Hematopoietic multipotent progenitor cell treated with erythropoietin and hydrocortisone succinate and interleukin-3 and kit ligand, for 4 days (in vitro differentiated cells): ENCODE measurements around the gene FOXR1.
"Not testable (repeated sequence)": the region's sequence is repeated elsewhere in the genome, so short reads cannot be mapped to it uniquely, and the experiment has no call there.

Experiments
- DNase-seq: peaks from one replicate; pipeline ENCODE4 v3.0.0-alpha.2; 2015

The FOXR1 gene

DNA sequence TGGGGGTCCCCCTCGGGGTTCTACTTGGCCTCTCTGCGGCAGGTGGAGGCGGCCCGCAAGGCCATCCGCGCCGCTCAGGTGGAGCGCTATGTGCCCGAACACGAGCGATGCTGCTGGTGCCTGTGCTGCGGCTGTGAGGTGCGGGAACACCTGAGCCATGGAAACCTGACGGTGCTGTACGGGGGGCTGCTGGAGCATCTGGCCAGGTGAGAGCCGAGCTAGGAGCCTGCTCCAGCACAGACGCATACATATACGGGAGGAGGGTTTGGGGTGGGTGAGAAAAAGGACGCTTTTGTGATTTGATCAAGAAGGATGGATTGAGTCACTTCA, 26.8 kb downstream of the FOXR1 start:
- no peak for DNase-seq

DNA sequence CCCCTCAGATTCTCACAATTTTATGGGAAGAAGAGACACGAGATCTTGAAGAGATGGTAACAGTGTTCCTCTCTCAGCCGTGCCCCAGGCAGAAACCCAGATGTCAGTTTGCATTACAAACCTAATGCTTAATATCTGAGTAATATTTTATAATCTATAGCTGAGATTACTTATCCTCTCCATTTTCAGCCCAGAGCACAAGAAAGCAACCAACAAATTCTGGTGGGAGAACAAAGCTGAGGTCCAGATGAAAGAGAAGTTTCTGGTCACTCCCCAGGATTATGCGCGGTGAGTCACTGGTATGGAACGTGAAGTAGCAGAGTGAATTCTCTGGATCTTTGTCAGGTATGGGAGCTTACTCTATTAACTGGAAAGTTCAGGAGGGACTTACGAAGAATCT, 27.3 kb downstream of the FOXR1 start:
- no peak for DNase-seq

- no peak for DNase-seq
Observed at GRCh38 chr11:119000906-119001305, 29.3 kb downstream of the FOXR1 start.

- DNase-seq: no peak
Observed at GRCh38 chr11:119006656-119007055, 35.1 kb downstream of the FOXR1 start.

DNA sequence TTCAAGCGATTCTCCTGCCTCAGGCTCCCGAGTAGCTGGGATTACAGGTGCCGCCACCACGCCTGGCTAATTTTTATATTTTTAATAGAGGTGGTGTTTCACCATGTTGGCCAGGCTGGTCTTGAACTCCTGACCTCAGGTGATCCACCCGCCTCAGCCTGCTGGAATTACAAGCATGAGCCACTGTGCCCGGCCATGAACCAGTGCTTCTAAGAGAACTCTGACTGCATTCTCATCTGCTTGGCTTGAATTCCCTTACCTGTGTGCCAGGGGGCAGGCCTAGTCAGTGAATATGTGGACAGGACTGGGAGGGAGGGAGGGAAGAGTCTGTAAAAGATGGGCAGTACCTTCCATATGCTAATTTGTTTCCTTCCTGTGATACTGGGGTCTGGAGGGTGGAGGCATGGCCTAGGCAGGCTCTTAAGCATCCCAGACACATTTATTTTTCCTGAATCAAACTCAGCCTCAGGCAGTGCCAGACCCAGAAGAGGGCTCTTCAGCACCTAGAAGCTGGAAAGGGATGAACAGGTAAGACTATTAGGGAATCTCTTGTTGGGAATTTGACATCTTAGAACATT, 40.0 kb downstream of the FOXR1 start:
- DNase-seq: no peak

GRCh38 chr11:119012629-119013170, 41.1 kb downstream of the FOXR1 start:
- no peak for DNase-seq

DNA sequence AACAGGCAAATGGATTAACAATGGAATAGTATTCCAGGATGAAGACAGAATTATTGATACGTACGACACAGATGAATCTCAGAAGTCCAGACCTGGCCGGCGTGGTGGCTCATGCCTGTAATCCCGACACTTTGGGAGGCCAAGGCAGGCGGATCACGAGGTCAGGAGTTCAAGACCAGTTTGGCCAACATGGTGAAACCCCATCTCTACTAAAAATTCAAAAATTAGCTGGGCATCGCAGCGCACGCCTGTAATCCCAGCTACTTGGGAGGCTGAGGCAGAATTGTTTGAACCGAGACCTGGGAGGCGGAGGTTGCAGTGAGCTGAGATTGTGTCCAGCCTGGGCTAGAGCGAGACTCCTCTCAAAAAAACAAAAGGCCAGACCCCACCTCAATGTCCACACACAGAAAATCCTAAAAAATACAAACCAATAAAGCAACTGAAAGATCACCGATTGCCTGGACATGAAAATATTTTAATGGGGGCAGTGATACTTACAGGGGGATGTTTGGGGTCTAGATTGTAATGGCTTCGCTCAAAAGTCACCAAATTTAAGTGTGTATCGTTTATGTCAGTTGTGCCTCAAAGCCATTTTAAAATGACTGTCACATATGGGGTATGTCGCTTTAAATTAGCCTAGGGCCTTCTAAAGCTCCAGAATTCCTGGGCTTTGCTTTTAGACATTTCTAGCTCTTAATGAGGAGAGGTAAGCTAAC, 42.8 kb downstream of the FOXR1 start:
- DNase-seq: no peak

- no peak for DNase-seq
Observed at GRCh38 chr11:119015054-119015611, 43.6 kb downstream of the FOXR1 start.

DNA sequence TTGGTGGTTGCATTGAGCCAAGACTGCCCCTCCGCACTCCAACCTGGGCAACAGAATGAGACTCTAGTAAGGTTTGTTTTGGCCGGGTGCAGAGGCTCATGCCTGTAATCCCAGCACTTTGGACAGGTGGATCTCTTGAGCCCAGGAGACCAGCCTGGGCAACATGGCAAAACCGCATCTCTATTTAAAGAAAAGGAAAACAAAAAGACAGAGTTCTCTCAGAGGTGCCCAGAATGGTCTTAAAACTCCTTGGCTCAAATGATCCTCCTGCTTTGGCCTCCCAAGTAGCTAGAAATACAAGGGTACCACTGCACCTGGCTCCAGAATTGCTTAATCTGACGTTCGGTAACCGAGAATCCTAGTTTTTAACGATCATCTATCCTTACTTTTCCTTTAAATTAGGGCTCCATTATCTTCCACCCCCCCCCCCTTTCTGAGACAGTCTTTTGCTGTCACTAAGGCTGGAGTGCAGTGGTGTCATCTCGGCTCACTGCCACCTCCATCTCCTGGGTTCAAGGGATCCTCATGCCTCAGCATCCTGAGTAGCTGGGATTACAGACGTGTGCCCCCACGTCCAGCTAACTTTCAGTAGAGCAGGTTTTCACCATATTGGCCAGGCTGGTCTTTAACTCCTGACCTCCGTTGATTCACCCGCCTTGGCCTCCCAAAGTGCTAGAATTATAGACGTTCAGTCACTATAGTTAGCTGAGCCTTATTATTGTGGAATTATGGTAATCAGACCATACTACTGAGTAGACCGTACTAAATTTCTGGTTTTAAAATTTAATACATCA, 44.9 kb downstream of the FOXR1 start:
- no peak for DNase-seq

DNA sequence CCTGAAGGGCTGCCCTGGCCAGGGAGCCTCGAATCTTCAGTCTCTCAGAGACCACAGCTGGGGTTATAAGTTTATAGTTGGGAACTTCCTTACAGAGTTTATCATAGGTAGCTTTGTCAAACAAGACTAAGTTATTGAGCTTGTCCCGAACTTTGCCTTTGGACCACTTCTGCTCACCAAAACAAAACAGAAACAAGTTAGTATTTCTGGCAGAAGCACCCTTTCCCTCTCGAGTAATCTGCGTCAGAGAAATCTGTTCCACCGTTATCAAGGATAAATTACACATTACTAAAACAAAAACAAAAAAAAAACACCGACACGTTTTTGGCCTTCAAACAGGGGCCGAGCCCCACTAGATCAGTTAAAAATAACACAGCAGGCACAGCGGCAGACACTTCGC, 45.8 kb downstream of the FOXR1 start:
- not testable (repeated sequence) for DNase-seq

- DNase-seq: peak; percentile 99
Observed at GRCh38 chr11:119018074-119018938, 46.7 kb downstream of the FOXR1 start, which contains the start of the genes RPS25 and TRAPPC4. TSS of gene RPS25 (minus strand) at chr11:119018343. CDS start at chr11:119018284, 59 bp downstream. TSS of gene TRAPPC4 (plus strand) at chr11:119018766. CDS start at chr11:119018796, 30 bp downstream.

- no peak for DNase-seq
Observed at GRCh38 chr11:119019996-119020395, 48.4 kb downstream of the FOXR1 start.

DNA sequence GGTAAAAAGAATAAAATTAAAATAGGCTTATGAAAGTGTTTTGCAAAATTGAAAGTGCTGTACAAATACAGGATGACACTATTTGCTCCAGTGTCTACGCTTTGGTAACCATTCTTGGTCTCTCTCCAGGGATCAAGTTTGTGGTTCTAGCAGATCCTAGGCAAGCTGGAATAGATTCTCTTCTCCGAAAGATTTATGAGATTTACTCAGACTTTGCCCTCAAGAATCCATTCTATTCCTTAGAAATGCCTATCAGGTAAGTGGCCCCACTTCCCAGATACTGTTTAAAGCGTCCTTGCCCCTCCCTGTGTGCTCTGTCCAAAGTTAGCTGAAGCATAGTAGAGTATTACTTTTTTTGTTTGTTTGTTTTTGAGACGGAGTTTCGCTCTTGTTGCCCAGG, 50.1 kb downstream of the FOXR1 start:
- no peak for DNase-seq

DNA sequence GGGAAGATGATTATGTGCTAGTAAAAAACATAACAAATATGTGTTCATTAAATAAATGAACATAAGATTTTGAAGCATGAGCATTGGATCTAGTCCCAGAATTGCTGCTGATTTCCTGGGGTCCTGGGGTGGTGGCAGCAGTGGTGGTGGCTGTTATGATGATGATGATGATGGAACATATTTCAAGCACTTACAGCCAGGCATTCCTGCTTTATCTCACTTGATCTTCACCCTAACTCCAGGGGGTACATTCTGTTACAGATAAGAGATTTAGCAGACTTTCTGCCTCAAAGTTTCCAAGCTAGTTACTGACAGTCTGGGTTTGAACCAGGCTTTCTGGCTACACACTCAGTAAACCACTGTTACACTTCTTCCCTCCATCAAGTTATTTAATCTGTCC, 52.2 kb downstream of the FOXR1 start:
- no peak for DNase-seq

DNA sequence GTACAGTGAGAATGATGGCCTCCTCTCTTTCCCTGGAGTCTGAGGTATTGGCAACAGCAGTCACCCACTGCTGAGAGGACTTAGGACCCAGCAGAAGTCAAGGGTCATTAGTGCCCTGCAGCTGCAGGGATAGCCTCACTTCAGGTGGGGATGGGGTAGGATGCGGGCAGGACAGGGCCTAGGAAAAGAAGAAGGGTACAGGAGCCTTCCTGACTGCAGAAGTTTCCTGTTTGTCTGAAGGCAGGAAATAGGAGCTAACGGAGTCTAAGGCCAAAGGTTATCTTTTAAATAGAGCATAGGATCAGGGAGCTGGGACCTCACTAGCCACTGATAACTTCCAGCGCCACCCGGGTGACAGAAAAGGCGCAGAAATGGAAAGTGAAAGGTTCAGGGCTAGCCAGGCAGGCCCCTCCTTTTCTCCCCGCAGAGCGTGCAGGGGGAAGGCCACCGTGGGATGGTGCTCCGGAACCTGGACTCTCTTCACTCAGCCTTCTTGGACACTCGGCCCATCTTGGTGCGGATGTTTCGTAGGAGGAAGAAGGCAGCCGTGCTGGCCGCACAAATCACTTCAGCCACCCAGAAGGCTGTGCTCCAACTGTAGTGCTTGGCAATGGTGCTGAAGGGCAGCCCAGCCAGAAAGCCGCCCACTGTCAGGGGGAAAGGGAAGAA, 53.0 kb downstream of the FOXR1 start:
- no peak for DNase-seq

GRCh38 chr11:119025099-119025473, 53.5 kb downstream of the FOXR1 start:
- no peak for DNase-seq

DNA sequence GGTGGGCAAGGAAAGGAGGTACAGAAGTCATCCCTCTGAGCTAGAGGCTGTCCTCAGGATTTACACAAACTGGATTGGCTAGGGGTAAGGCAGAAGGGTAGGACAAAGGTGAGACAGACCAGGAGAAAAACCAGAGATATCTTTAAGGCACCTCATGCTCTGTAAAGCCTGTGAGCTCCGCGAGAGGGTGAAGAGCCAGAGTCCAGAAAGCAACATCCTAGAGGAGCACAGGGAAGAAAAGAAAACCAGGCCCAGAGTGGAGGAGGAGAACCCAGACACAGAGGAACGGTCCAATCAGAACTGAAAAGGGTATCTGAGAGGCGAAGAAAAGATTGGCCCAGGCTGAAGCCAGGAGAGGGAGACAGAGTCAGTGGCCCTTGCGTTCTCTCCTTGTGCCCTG, 54.0 kb downstream of the FOXR1 start:
- no peak for DNase-seq

- no peak for DNase-seq
Observed at GRCh38 chr11:119025978-119026766, 54.6 kb downstream of the FOXR1 start.

GRCh38 chr11:119026970-119027369, 55.4 kb downstream of the FOXR1 start:
- DNase-seq: no peak

DNA sequence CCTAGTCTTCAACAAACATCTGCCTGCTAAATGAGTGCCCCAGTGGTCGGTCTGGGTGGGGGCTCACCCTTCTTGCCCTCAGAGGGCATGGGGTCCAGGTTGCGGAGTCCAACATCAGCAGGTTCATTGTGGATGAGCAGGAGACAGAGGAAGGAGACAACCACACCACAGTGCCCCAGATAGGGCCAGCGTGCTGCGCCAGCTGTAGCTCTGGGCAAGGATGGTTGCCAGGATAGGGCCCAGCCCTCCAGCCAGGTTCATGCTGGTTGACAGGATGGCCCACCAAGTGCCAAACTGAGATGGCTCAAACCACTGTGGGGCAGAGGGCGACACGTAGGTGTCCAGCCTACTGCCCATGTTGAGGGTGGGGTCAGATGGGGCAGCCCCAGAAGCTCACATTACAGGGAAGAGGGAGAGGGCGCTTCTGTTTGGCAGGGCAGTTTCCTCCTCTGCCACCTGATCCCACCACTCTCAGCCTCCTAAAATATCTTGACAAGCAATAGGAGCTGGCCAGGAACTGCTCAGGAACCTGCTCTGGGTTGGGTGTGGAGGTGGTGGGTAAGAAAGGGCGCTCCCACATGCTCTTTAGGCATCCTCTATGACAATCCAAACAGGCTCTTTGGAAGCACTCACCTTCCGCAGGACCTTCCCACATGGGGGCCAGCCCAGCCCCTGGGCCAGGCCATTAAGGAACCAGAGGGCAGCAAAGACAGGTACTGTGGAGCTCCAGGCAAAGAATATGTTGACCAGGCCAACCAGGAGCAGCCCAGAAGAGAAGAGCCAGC, 56.2 kb downstream of the FOXR1 start:
- no peak for DNase-seq
